CD4-positive, alpha-beta T cell treated with Interleukin-15 for 4 hours (primary cell): Measurements from ENCODE around the gene NFATC1.

ENCODE experiments used
- DNase-seq: peaks from one replicate; pipeline ENCODE4 v3.0.0-alpha.2; 2020; ENCODE audit warnings: low spot score

Gene NFATC1

GRCh38 chr18:79441420-79441819, 45.7 kb downstream of the NFATC1 start:
- DNase-seq: no peak

GRCh38 chr18:79442508-79443221, 46.9 kb downstream of the NFATC1 start:
- no peak for DNase-seq

- no peak for DNase-seq
These were observed 49.5 kb downstream of the NFATC1 start for GRCh38 chr18:79445221-79445620.

GRCh38 chr18:79445696-79446561, 50.2 kb downstream of the NFATC1 start:
- no peak for DNase-seq

GRCh38 chr18:79446931-79447330, 51.2 kb downstream of the NFATC1 start:
- DNase-seq: no peak

- no peak for DNase-seq
These were observed 52.1 kb downstream of the NFATC1 start for GRCh38 chr18:79447703-79448367.

GRCh38 chr18:79448621-79449020, 52.9 kb downstream of the NFATC1 start:
- no peak for DNase-seq

GRCh38 chr18:79449551-79450288, 54.0 kb downstream of the NFATC1 start:
- DNase-seq: no peak

- DNase-seq: no peak
These were observed 54.8 kb downstream of the NFATC1 start for GRCh38 chr18:79450289-79451080.

GRCh38 chr18:79451237-79452125, 55.8 kb downstream of the NFATC1 start:
- DNase-seq: no peak

GRCh38 chr18:79452190-79452990, 56.7 kb downstream of the NFATC1 start:
- DNase-seq: no peak

GRCh38 chr18:79452991-79453645, 57.4 kb downstream of the NFATC1 start:
- DNase-seq: no peak

GRCh38 chr18:79453816-79454735, 58.3 kb downstream of the NFATC1 start:
- no peak for DNase-seq

GRCh38 chr18:79455261-79455660, 59.5 kb downstream of the NFATC1 start:
- DNase-seq: no peak

- no peak for DNase-seq
These were observed 60.6 kb downstream of the NFATC1 start for GRCh38 chr18:79456105-79456980.

- DNase-seq: no peak
These were observed 61.5 kb downstream of the NFATC1 start for GRCh38 chr18:79457239-79457638.

GRCh38 chr18:79457652-79458051, 61.9 kb downstream of the NFATC1 start:
- no peak for DNase-seq
